RPMI7951 (cell line): ENCODE results near the gene BBLN. TPM values are rescaled to one million over a fixed set of nuclear protein-coding genes. Genes with fewer than 3 reads are reported as not detected.
"Not testable (repeated sequence)": the region's sequence is repeated elsewhere in the genome, so short reads cannot be mapped to it uniquely, and the experiment has no call there.

Experiments
- DNase-seq: peaks from one replicate; pipeline ENCODE4 v3.0.0-alpha.2; 2012; ENCODE audit warnings: low read depth
- total RNA-seq: library from RNA; depleted of rRNA; stranded (reverse); fragments of >200 nt; shearing (Covaris generic); gene quantifications from 2 replicates; pipeline ENCODE4 v1.2.3, GENCODE V29; 2014; rRNA removed

The BBLN gene, protein sequence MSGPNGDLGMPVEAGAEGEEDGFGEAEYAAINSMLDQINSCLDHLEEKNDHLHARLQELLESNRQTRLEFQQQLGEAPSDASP
- 97.3 and 128 TPM in 2 replicates for total RNA-seq

DNA sequence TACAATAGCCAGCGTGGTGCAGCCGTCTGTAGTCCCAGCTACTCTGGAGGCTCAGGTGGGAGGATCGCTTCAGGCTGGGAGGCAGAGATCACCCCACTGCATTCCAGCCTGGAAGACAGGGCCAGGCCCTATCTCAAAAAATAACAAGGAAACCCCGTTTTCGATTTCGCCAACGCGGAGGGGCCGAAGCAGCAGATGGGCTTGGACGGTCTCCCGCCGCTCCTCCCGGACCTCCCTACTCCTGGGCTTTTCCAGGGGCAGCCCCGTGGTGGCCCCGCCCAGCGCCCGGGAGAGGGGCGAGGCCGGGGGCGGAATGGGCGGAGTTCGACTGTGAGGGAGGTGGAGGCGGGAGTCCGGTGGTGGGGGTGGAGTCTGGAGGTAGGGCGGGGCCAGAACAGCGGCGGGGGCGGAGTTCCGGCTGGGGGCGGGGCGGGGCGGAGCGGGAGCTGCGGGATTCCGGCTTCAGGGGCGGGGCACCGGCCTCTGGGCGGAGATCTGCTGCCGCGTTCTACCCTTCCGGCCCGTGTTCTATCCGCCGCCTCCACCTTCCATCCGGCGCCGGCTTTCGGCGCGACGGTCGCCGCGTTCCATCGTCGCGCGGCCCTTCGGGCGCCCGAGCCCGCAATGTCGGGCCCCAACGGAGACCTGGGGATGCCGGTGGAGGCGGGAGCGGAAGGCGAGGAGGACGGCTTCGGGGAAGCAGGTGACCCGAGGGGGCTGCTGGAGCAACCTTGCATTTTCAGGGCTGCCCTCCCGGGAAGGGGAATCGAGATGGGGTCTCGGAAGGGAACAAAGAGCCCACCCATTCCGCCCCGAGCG is at the start of gene BBLN:
TSS of gene BBLN (plus strand) at position 482 of the 819 bp plus-strand sequence. CDS start at position 625, 143 bp downstream.
- peak; percentile 88 for DNase-seq

DNA sequence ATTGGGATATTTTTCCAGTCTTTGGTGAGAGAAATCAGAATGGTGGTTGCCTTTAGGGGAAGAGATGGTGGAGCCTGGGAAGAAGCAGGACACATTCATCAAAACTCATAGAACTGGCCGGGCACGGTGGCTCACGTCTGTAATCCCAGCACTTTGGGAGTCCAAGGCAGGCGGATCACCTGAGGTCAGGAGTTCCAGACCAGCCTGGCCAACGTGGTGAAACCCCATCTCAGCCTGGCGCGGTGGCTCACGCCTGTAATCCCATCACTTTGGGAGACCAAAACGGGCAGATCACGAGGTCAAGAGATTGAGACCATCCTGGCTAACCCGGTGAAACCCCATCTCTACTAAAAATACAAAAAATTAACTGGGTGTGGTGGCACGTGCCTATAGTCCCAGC is 48.3 kb upstream of the BBLN start:
- DNase-seq, result not testable (repeated sequence)

DNA sequence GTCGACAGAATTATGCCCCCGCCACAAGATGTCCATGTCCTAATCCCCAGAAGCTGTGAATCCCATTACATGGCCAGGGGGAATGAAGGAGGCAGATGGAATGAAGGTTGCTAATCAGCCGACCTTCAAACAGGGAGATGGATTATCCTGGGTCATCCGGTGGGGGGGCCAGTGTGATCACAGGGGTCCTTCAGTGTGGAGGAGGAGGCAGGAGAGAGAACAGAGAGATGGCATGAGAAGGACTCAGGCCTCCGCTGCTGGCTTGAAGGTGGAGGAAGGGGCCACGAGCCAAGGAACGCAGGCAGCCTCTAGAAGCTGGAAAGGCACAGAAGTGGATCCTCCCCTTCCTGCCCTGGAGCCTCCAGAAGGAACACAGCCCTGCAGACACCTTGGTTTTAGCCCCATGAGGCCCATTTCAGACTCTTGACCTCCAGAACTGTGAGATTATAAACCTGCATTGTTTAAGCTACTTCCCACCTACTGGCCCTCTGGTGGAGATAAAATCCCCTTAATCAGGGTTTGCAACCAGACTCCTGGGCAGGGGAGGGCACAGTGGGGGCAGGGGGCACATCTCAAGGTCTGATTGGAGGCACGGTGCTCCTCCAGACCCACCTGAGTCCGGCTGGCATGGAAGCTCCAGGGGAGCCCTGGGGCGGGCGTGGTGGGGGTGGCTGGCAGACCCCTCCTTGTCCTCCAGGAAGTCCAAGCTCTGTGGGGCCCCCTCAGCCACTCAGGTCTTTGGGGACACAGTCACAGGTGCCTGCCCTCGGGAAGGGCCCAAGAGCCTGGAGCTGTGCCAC is 46.3 kb upstream of the BBLN start:
- no peak for DNase-seq

DNA sequence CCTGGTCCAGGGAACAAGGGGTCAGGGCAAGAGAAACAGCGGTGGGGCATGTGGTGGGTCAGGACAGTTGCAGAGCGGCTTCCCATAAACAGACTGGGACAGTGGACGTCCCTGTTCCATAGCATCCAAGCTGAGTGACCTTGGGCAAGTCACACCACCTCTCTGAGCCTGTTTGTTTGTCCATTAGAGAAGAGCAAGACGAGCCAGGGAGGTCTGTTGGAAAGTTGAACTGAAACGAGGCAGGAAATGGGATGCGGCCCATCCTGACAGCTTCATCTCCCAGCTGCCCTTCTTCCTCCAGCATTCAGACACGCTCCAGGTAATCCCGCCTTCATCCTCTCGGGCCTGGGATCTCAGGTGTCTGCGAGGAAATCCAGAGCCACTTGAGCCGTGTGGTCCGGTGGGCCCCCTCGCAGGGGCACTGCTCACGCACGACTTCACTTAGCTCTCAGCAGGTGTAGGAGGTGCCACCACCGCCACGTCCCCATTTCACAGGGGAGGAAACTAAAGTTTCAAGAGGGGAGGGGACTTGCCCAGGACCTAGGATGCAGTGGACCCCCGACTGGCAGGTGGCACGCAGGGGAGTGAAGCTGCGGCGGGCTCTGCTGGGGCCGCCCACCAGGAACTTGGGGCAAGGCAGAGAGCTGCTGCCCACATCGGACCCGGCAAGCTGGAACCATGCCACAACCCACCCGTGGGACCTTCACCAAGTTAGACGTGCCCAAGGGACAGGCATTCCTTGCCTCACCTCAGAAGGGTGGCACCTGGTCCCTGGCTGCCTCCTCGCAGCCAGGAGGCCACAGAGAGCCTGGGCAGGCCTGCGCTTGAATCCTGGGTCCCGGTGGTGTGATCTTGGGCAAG is 45.5 kb upstream of the BBLN start:
- no peak for DNase-seq

DNA sequence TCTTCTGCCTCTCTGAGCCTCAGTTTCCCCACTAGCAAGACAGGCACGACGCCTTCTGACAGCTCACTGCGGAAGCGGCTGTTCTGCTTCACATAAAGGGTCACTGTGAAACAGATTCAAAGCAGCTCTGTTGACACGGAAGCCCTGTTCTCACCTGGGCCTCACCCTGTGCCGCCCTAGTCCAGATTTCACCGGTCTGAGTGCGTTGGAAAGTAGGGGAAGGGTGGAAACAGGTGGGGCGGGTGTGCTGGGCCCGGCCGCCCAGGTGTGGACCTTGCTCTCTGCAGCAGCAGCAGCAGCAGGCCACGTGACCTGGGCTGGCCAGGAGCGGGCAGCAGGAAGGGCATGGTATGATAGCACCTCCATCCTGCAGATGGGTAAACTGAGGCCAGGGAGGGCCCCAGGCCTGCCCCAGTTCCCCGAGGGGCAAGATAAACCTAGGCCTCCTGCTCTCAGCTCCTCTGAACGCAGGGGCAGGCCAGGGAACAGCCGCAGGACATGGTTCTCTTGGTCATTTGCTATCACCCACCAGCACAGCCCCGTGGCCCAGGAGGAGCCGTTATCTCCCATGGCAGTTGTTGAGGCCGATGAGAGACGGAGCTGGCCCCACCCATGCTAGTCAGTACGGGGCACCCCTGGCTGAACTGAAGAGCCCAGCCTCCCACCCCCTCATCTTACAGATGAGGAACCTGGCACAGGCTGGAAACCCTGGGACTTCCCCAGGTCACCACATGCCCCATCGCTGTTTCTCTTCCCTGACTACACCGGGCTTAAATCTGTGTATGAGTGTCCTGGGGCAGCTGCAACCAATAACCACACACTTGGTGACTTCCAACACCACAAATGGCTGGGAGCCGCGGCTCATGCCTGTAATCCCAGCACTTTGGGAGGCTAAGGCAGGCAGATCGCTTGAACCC is 44.6 kb upstream of the BBLN start:
- DNase-seq, result no peak

DNA sequence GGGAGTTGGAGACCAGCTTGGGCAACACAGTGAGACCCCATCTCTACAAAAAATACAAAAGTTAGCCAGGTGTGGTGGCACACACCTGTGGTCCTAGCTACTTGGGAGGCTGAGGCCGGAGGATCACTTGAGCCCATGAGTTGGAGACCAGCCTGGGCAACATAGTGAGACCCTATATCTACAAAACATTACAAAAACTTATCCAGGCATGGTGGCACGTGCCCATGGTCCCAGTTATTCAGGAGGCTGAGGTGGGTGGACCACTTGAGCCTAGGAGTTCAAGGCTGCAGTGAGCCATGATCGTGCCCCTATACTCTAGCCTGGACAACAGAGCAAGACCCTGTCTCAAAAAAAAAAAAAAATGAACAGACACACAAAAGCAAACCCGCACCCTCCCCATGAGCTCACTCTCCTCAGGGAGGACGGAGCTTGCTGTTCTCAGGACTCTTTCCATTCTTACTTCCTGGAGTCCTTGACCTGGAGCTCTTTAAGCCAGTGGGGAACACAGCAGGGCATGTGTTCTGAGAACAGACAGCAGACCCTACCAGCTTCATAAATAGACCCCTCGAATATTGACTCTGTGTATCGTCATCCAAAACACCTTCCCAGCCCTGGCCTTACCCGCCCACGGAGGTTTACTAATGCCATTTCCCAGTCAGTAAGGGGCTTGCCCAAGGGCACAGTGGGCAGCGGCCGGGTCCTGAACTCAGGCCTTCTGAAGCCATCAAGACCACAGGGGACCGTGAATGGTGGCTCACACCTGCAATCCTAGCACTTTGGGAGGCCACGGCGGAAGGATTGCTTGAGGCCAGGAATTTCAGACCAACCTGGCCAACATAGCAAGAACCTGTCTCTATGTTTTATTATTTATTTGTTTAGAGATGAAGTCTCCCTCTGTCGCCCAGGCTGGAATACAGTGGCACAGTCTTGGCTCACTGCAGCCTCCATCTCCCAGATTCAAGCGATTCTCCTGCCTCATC is 43.7 kb upstream of the BBLN start:
- no peak for DNase-seq

DNA sequence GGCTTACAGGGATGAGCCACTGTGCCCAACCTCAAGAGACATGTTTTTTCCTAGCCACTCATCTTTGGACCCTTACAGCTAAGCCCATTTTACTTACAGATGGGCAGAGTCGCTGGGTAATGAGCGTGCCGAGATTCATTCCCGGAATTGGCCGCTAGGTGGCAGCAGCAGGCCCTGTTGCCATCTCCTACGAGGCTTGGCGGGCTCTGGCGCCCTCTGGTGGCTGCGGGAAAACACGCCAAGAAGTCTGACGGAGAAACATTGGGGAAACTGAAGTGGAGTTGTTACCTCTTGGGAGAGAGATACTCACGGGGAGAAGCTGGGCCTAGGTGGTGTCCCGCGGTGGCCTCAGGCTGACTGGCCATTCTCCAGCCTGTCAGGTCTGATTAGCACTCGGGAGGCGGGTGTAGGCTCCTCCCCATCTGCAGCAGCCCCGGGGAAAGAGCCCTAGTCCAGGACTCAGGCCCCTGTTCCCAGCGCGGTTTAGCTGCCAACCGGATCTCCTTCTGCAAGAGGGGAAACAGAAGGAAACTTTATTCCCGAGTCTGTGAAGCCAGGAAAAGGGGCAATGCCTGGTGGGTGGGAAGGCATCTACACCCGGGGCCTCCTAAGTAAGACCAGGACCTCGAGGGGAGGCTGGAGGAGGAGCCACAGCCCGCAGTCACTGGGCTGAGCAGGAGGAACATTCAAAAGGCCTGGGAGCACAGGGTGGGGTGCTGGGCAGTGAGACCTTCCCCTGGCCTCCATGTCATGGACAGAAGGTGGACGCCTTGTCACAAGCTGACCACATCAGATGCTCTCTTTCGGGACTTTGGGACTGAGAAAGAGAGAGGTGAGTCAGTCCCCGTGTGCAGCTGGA is 42.2 kb upstream of the BBLN start:
- DNase-seq, result peak; percentile 72

DNA sequence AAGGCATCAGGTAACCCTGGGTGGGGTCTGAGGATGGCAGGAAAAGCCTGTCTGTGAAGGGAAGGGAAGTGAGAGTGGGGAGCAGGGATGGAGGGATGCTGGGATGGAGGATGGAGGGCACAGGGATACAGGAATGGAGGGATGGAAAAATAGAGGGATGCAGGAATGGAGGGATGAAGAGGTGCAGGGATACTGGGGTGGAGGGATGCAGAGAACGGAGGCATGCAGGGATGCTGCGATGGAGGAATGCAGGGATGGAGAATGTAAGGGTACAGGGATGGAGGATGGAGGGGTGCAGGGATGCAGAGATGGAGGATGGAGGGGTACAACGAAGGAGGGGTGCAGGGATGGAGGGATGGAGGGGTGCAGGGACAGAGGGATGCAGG is 41.6 kb upstream of the BBLN start:
- no peak for DNase-seq

DNA sequence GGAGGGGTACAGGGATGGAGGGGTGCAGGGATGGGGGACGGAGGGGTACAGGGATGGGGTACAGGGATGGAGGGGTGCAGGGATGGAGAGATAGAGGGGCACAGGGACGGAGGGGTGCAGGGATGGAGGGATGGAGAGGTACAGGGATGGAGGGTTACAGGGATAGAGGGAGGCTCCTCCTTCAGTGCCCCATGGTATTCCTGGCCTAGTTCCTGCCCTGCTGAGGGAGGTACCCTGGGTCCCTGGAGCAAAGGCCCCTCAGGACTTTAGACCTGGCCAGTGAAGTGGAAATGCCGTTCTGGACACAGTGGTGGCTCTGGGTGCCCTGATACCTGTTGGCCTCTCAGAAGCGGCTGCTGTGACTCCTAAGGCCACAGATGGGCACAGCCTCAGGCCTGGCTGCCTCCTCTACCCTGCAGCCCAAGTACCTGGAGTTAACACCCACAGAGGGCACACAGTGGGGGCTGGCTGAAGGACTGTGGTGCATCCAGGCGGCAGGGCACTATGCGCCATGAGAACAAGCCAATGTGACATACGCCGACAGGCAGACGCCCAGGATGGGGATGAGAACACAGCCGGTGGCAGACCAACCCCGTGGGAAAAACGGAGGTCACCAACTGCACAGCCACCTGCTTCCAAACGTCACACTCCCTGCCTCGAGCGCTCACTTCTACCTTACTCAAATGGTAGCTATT is 40.9 kb upstream of the BBLN start:
- no peak for DNase-seq

DNA sequence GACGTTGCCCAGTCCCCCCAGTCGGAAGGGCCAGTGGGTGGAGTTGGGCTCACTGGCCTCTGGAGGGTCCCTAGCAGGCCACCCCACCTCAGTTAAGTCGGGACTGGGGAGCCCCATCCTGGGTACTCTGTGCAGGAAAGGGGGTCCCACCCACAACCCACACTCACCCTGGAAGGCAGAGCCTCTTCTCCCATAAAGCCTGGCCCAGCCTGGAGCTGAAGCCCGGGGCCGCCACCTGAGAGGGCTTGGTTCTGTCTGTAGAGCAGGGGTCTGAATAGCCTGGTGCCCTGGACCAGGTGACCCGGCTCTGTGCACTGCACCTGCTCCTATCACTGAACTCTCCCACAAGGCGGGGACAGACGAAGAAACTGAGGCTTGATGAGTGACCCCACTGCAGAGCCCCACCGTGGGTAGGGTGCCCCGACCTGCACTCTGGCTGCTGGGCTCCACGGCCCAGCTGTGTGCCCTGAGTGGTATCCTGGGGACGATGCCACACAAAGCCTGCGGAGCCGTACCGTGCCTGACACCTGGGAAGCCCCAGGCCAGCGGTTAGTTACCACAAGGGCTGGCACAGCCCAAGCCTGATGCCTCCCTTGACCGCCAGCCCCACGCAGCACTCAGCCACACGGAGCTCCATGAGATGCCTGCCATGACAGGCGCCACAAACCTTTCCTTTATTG is 39.9 kb upstream of the BBLN start:
- DNase-seq, result no peak

DNA sequence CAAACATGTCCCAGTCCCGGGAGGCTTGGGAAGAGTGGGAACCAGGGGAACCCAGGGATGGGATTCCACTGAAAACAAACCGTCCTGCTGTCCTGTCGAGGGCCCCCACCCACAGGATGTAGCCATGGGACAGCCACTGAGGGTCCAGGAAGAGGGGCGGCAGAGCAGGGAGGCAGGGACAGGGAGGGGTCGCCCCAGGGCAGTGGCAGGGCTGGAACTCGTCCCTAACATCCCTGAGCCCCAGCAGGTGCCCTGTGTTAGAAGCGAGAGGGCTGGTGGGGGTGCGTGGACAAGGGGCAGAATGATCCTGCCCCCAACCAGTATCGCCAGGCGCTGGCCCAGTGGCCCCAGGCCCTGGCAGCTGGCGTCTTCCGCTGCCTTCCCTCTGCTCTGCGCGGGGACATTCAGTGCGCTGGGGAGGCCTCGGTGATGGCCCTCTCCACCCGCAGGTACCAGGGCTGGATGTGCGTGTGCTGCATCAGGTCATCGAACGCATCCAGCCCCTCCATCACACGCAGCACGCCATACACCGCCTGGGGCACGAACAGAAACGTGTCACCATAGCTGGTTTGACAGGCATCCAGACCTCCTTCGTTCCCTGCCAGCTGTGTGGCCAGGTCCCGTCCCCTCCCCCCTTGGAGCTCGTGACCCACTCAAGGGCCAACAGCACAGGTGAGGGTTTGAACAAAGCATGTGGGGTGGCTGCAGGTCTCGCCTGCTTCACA is 39.2 kb upstream of the BBLN start:
- no peak for DNase-seq

DNA sequence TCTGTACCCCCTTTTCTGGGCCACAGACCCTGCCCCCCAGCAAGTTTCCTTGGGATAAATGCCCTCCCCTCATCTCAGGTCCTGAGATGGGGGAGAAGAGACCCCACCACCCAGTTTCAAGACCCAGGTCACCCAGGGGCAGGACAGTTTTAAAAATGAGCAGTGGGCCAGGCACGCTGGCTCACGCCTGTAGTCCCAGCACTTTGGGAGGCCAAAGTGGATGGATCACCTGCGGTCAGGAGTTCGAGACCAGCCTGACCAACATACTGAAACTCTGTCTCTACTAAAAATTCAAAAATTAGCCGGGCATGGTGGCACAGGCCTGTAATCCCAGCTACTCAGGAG is 38.6 kb upstream of the BBLN start:
- DNase-seq, result no peak

DNA sequence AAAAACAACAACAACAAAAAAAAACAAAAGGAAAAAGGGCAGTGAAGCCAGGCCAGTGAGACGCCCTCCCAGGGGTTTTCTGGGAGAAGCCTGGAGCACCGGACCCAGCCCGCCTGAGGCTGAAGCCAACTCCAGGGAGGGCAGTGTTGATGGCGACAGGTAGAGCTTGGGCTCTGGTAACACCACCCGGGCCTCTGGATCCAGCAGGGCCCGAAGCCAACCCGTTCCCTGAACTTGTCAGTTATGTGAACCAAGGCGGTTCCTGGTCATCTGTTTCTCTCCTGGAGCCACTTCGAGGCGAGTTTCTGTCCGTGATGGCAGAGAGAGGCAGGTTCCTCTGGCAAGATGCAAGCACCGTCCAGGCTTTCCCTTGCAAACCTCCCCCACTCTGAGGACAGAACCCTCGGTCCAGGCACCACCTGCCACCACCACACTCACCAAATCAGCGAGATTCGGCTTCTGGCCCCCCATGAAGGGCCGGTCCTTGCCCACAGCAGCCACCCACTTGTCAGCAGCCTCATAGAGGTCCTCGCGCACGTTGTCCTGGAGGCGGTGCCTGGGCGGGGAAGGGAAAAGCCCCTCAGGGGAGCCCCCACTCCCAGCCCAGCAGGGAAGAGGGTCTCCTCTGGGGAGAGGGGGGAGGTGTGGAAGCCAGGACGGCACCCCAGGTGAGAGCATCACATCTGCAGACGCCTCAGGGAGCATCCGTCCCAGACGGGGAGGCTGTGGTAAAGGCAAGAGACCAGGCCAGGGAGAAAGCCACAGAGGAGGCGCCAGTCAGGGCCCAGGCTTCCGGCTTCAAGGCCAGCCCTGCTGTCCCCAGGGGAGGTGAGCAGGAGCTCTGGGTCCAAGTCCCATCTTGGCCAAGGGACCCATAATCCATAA is 37.9 kb upstream of the BBLN start:
- no peak for DNase-seq

DNA sequence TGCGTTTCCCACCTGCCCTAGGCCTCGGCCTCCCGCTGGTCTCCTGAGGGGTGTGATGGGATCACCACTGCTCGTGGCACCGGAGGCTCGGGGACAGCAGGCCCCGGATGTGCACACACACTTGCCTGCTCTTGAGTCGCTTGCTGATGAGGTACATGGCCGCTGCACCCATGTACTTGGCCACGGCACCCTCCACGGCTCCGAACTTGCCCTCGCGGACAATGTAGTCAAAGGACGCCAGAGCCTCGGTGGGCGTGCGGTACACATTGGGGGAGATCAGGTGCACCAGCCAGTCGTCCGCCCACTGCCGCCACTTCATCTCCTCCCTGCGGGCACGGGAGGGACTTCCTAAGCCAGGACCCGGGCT is 37.3 kb upstream of the BBLN start:
- DNase-seq, result no peak

DNA sequence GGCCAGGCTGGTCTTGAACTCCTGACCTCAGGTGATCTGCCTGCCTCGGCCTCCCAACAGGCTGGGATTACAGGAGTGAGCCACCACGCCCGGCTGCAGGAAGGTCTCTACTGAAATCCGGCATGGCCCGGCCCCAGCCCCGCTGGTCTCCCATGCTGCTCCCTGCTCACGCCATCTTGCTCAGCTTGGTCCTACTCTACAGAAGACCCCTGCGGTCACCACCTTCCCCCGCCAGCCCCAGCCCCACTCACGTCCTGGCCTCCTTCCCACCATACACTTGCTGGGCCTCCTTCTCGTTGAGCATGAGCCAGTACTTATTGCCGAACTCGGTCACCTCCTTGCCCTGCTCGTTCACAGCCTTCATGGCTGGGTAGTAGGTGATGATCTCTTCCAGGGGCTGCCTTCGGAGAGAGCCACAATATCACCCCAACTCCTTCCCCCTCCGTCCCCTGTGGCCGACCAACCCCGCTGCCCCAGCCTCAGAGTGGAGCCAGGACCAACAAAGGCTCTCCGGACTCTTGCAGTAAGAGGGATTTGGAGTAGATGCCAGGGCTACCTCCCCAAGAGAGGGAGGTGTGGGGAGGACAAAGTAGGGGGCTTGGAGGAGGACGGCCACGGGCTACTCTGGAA is 36.5 kb upstream of the BBLN start:
- no peak for DNase-seq
